Tibial nerve (tissue), 4 donors: ENCODE measurements around the gene HIVEP2.

ENCODE experiments used
- CTCF ChIP-seq, 5 experiments: fragments of 200-600 bp in 3 of 5; fragments of 450-650 bp in 2 of 5; sonication (generic) in 3 of 5; IDR thresholded peaks; one replicate each; pipeline ENCODE4 v1.5.1; 2016 to 2019; ENCODE audit warnings: antibody characterized with exemption in 5 of 5, mild to moderate bottlenecking in 3 of 5, moderate library complexity in 2 of 5
- EP300 ChIP-seq, 2 donors: sonication (generic); formaldehyde crosslinking; IDR thresholded peaks; one replicate each; pipeline ENCODE4 v1.6.1; 2017; ENCODE audit warnings: antibody characterized with exemption in 2 of 2, mild to moderate bottlenecking in 1 of 2

GRCh38 chr6:142765306-142765705 is 179.7 kb downstream of the HIVEP2 start:
- TF ChIP-seq CTCF (IDR thresholded peaks at IDR 0.05) = no peak
- no peak for TF ChIP-seq EP300 (IDR thresholded peaks at IDR 0.05)
